Nephron progenitor cell (in vitro differentiated cells): ENCODE data around the gene HES5.

Source experiments
- DNase-seq: peaks from one replicate; pipeline ENCODE4 v3.0.0; 2021
- H3K27ac Mint-ChIP-seq: 2 replicates; pipeline ENCODE4 v1.8.0; 2021; ENCODE audit warnings: mild to moderate bottlenecking, moderate library complexity, mixed read lengths
- H3K27me3 Mint-ChIP-seq: 2 replicates; pipeline ENCODE4 v1.8.0; 2021; ENCODE audit warnings: mild to moderate bottlenecking, low read depth, mixed read lengths; ENCODE audit not compliant: poor library complexity
- H3K36me3 Mint-ChIP-seq: 2 replicates; pipeline ENCODE4 v1.8.0; 2021; ENCODE audit warnings: low read depth, mixed read lengths
- H3K4me1 Mint-ChIP-seq: 2 replicates; pipeline ENCODE4 v1.8.0; 2021; ENCODE audit warnings: mixed read lengths
- H3K4me3 Mint-ChIP-seq: 2 replicates; pipeline ENCODE4 v1.8.0; 2021; ENCODE audit warnings: mild to moderate bottlenecking, moderate library complexity, mixed read lengths
- H3K9me3 Mint-ChIP-seq: 2 replicates; pipeline ENCODE4 v1.8.0; 2021; ENCODE audit warnings: mild to moderate bottlenecking, moderate library complexity, mixed read lengths
- TF ChIP-seq, protein P1 (sequence below): fragments of 200-600 bp; sonication (generic); IDR thresholded peaks from 2 replicates; pipeline ENCODE4 v1.5.0; 2021; ENCODE audit warnings: antibody characterized with exemption

Gene HES5

DNA sequence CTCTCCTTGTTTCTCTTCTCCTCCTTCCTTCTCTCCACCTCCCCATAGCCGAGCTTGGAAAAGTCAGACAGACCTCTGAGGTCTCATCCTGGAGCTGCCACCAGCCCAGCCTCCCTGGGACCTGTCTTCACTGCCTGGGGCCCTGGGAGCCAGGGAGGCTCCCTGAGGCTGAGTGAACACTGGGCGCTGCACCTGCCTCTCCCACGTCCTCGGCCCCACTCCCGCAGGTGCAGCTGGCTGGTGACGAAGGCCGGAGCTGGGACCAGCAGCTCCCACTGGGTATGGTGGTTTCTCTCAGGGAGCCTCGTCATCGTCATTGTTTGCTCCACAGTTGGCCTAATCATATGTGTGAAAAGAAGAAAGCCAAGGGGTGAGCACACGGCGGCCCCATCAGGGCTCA, 31.4 kb upstream of the HES5 start:
- Mint-ChIP-seq H3K4me1 (peaks cover 34% of the 10 kb centered on the region), H3K36me3 (no peaks in the 10 kb centered on the region), H3K4me3 (no peak overlapping the region), H3K27me3 (peaks cover 7% of the 10 kb centered on the region), H3K9me3 (no peaks in the 10 kb centered on the region), H3K27ac (no peak overlapping the region)
- TF ChIP-seq, protein P1, sequence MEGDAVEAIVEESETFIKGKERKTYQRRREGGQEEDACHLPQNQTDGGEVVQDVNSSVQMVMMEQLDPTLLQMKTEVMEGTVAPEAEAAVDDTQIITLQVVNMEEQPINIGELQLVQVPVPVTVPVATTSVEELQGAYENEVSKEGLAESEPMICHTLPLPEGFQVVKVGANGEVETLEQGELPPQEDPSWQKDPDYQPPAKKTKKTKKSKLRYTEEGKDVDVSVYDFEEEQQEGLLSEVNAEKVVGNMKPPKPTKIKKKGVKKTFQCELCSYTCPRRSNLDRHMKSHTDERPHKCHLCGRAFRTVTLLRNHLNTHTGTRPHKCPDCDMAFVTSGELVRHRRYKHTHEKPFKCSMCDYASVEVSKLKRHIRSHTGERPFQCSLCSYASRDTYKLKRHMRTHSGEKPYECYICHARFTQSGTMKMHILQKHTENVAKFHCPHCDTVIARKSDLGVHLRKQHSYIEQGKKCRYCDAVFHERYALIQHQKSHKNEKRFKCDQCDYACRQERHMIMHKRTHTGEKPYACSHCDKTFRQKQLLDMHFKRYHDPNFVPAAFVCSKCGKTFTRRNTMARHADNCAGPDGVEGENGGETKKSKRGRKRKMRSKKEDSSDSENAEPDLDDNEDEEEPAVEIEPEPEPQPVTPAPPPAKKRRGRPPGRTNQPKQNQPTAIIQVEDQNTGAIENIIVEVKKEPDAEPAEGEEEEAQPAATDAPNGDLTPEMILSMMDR, result no peak
- DNase-seq, result no peak

DNA sequence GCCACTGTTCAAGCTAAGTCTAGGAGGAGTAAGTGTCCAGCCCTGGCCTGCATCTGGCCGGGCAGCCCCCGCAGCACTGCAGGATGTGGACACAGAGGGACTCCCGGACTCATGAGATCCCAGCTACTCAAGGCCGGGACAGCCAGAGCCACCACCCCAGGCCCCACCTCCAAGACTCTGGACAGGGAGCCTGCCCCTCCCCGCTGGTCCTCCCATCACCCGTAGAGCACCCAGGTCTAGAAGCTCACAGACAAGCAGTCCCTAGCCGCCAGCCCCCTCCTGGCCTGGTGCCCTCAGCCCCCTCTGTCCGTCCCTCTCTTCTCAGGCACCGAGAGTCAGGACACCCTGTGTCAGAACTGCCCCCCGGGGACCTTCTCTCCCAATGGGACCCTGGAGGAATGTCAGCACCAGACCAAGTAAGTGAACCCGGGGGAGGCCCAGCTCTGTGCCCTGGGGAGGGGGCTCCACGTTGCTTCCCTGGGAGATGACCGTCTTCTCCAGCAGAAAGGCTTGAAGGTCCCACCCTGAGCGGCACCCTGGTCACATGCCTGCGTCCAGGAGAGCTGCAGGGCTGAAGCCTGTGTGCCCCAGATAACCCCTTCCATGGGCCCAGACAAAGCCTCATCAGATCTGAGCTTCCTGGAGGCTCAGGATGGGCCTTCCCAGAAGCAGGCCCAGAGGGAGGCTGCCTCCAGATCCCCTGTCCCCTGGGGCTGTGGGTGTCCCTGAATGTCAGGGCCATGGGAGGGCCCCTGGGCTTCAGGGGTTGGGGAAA, 30.4 kb upstream of the HES5 start:
- TF ChIP-seq, protein P1, result no peak
- no peak overlapping the region for H3K4me3 Mint-ChIP-seq
- no peak for DNase-seq
- no peaks in the 10 kb centered on the region for H3K36me3 Mint-ChIP-seq
- no peaks in the 10 kb centered on the region for H3K9me3 Mint-ChIP-seq
- peaks cover 33% of the 10 kb centered on the region for H3K4me1 Mint-ChIP-seq
- peaks cover 4% of the 10 kb centered on the region for H3K27me3 Mint-ChIP-seq
- H3K27ac Mint-ChIP-seq, result no peak overlapping the region

DNA sequence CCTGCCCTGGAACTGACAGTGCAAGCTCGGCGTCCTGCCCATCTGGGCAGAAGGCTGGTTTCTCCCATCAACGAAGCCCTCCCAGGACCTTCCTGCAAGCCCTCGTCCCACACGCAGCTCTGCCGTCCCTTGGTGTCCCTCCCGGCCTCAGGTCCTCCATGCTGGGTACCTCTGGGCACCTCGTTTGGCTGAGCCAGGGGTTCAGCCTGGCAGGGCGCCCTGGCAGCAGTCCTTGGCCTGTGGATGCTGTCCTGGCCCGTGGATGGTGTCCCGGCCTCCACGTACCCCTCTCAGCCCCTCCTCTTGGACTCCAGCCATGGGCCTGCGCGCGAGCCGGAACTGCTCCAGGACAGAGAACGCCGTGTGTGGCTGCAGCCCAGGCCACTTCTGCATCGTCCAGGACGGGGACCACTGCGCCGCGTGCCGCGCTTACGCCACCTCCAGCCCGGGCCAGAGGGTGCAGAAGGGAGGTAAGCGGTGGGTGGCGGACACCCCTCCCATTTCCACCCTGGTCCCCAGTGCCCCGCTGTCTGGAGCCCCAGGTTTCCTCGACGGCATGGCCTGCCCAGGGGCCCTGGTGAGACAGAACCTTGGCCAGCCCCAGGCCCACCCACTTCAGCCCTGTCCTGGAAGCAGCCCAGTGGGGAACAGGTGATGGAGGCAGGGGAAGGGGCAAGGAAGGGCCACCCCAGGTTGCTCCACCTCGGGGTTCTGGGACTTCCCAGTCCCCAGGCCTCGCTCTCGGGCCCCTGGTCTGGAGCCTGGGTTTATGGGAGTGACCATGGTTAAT, 29.6 kb upstream of the HES5 start:
- TF ChIP-seq, protein P1, result no peak
- H3K9me3 Mint-ChIP-seq, result no peaks in the 10 kb centered on the region
- no peaks in the 10 kb centered on the region for H3K36me3 Mint-ChIP-seq
- H3K27me3 Mint-ChIP-seq, result peaks cover 5% of the 10 kb centered on the region
- no peak overlapping the region for H3K4me3 Mint-ChIP-seq
- no peak overlapping the region for H3K27ac Mint-ChIP-seq
- peaks cover 25% of the 10 kb centered on the region for H3K4me1 Mint-ChIP-seq
- DNase-seq, result no peak

DNA sequence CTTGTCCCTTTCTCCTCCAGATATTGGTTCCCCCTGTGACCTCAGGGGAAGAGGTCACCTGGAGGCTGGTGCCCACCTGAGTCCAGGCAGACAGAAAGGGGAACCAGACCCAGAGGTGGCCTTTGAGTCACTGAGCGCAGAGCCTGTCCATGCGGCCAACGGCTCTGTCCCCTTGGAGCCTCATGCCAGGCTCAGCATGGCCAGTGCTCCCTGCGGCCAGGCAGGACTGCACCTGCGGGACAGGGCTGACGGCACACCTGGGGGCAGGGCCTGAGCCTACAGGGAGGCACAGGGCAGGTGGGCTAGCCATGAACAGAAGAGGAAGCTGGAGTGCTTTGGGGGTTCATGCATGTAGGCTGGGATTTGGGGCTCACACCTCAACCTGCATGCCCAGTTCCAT, 28.8 kb upstream of the HES5 start:
- TF ChIP-seq, protein P1, result no peak
- no peaks in the 10 kb centered on the region for H3K9me3 Mint-ChIP-seq
- no peaks in the 10 kb centered on the region for H3K36me3 Mint-ChIP-seq
- H3K27ac Mint-ChIP-seq, result no peak overlapping the region
- DNase-seq, result no peak
- peaks cover 12% of the 10 kb centered on the region for H3K27me3 Mint-ChIP-seq
- H3K4me1 Mint-ChIP-seq, result peaks cover 28% of the 10 kb centered on the region
- H3K4me3 Mint-ChIP-seq, result no peak overlapping the region

DNA sequence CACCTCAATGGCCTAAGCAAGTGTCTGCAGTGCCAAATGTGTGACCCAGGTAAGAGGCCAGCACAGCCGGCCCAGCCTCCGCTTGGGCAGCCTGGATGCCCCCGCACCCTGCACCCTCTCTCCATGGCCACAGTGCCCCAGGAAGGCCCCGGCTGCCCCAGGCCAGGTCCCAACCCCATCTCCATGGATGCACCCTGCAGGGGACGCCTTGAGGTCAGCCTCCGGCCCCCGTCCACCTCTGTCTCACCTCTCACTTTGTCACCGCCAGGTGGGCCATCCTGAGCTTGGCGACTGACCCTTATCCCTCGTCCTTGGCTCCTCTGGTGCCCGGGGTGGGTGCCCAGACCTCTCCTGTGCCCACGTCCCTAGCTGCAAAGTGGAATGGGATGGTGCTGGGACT, 28.4 kb upstream of the HES5 start:
- Mint-ChIP-seq H3K27ac (no peak overlapping the region), H3K4me1 (peaks cover 28% of the 10 kb centered on the region), H3K36me3 (no peaks in the 10 kb centered on the region), H3K9me3 (no peaks in the 10 kb centered on the region), H3K27me3 (peaks cover 14% of the 10 kb centered on the region), H3K4me3 (no peak overlapping the region)
- no peak for DNase-seq
- TF ChIP-seq, protein P1, result no peak
